GM12878 (cell line): ENCODE data around the gene SORCS2. TPM values are rescaled to one million over a fixed set of nuclear protein-coding genes. Genes with fewer than 3 reads are reported as not detected.

Source experiments
- ATAC-seq: fragments of 200-7000 bp; cut with Tn5 transposase; 3 replicates; pipeline ENCODE4 v1.9.1; 2020; ENCODE audit warnings: mild to moderate bottlenecking, moderate library complexity
- BruUV-seq: library from RNA; stranded (reverse); fragments of 400-500 nt; replicated peaks from 2 replicates; lab custom pipeline; 2021; lab: Mats Ljungman, UMichigan
- CTCF ChIA-PET: fragments of 300-600 bp; sonication (Branson Sonifier 250); formaldehyde crosslinking; extraction: SDS; loops from one replicate; lab custom pipeline; 2021; ENCODE audit warnings: inconsistent platforms; lab: Yijun Ruan, JAX
- POLR2A ChIA-PET: fragments of 350-600 bp; formaldehyde crosslinking; extraction: SDS; loops from one replicate; lab custom pipeline; 2021; ENCODE audit warnings: inconsistent platforms; lab: Charles Lee
- RAD21 ChIA-PET: fragments of 300-600 bp; sonication (Branson Sonifier 250); formaldehyde crosslinking; loops from one replicate; lab custom pipeline; 2023; ENCODE audit warnings: antibody characterized with exemption; ENCODE audit not compliant: unreplicated experiment; lab: Charles Lee
- SMC1A ChIA-PET: fragments of 300-600 bp; sonication (Branson Sonifier 250); formaldehyde crosslinking; loops from one replicate; lab custom pipeline; 2023; ENCODE audit not compliant: unreplicated experiment, uncharacterized antibody; lab: Charles Lee
- DNase-seq: peaks from one replicate; pipeline ENCODE4 v3.0.0-alpha.2; 2011; ENCODE audit warnings: low read depth, low spot score
- FAIRE-seq: peaks from 3 replicates; lab custom pipeline; 2011; peaks lifted over from hg19 to GRCh38; lab: Jason Lieb, UNC
- H2AFZ ChIP-seq: 2 replicates; pipeline ENCODE4 v1.6.0; 2011; ENCODE audit warnings: low read depth, low read length, control low read depth; ENCODE audit not compliant: control insufficient read depth
- H3K27ac ChIP-seq: 2 replicates; pipeline ENCODE4 v1.5.1; 2011; ENCODE audit warnings: control low read depth; ENCODE audit not compliant: control insufficient read depth, insufficient read depth
- H3K27me3 ChIP-seq, 2 experiments: replicated peaks in 1 of 2; 2 replicates each; pipeline versions ENCODE4 v1.6.0 to v1.6.1; 2011; ENCODE audit warnings: low read length in 1 of 2; ENCODE audit not compliant: control insufficient read depth in 2 of 2, insufficient read depth in 2 of 2
- H3K36me3 ChIP-seq, 2 experiments: 2 replicates each; pipeline ENCODE4 v1.5.1; 2011; ENCODE audit warnings: low read length in 1 of 2; ENCODE audit not compliant: control insufficient read depth in 2 of 2, insufficient read depth in 2 of 2
- H3K4me1 ChIP-seq: 2 replicates; pipeline ENCODE4 v1.6.1; 2011; ENCODE audit warnings: mild to moderate bottlenecking, low read length, moderate library complexity, mixed read lengths; ENCODE audit not compliant: control insufficient read depth, insufficient read depth
- H3K4me2 ChIP-seq: 2 replicates; pipeline ENCODE4 v1.6.0; 2011; ENCODE audit warnings: control low read depth; ENCODE audit not compliant: control insufficient read depth, insufficient read depth
- H3K4me3 ChIP-seq: fragments of 200-600 bp; sonication (generic); 2 replicates; pipeline ENCODE4 v1.5.1; 2016
- H3K79me2 ChIP-seq: 2 replicates; pipeline ENCODE4 v1.6.0; 2011; ENCODE audit warnings: low read length; ENCODE audit not compliant: control insufficient read depth, insufficient read depth
- H3K9ac ChIP-seq: 2 replicates; pipeline ENCODE4 v1.8.0; 2011; ENCODE audit warnings: low read length, control low read depth, mixed read lengths; ENCODE audit not compliant: control insufficient read depth, insufficient read depth
- H3K9me3 ChIP-seq: replicated peaks from 3 replicates; pipeline ENCODE4 v1.5.1; 2011; ENCODE audit warnings: mild to moderate bottlenecking, low read length; ENCODE audit not compliant: control insufficient read depth, insufficient read depth
- H4K20me1 ChIP-seq: 2 replicates; pipeline ENCODE4 v1.6.0; 2011; ENCODE audit not compliant: control insufficient read depth, insufficient read depth
- CEBPB ChIP-seq, 2 experiments: fragments of 150-350 bp in 1 of 2; IDR thresholded peaks; 2 replicates each; pipeline ENCODE4 v1.6.1; 2012 to 2014; ENCODE audit warnings: low read depth in 2 of 2, low read length in 2 of 2, borderline replicate concordance in 1 of 2, inconsistent platforms in 1 of 2
- CHD2 ChIP-seq: IDR thresholded peaks from 2 replicates; pipeline ENCODE4 v1.6.1; 2011; ENCODE audit warnings: low read depth, low read length, improper control_type of control experiment, borderline replicate concordance
- HDGF ChIP-seq: fragments of 450-650 bp; IDR thresholded peaks from 2 replicates; pipeline ENCODE4 v1.6.1; 2016; ENCODE audit warnings: antibody characterized with exemption
- SREBF1 ChIP-seq: IDR thresholded peaks from 2 replicates; pipeline ENCODE4 v1.6.1; 2012; ENCODE audit warnings: mild to moderate bottlenecking, low read length
- TARDBP ChIP-seq: IDR thresholded peaks from 2 replicates; pipeline ENCODE4 v1.6.1; 2016; ENCODE audit warnings: borderline replicate concordance
- WGBS: methylation state at CpG from one replicate; pipeline ENCODE4 v1.1.6; 2016; ENCODE audit warnings: low lambda C conversion rate; ENCODE audit not compliant: insufficient replicate concordance, insufficient coverage; ENCODE audit errors: missing lambda C conversion rate; 5-methylcytosine and 5-hydroxymethylcytosine counted together
- in situ Hi-C: fragments of 300-500 bp; cut with MboI; formaldehyde crosslinking; loops from 9 replicates; pipeline ENCODE4 v1.14.3; 2018; ENCODE audit warnings: mixed read lengths
- intact Hi-C: fragments of 100-400 bp; cut with micrococcal nuclease; formaldehyde crosslinking; loops from one replicate; pipeline ENCODE4 v1.14.2; 2022; ENCODE audit not compliant: unreplicated experiment
- polyA plus RNA-seq, 11 experiments: library from polyadenylated mRNA; depleted of rRNA in 4 of 11; unstranded in 6 of 11; stranded (reverse) in 5 of 11; fragments of >200 nt; fragmentation: Nextera tagmentation in 4 of 11; fragmentation: Illumina TruSeq in 1 of 11; extraction: Ambion mirVana in 4 of 11; extraction: Trizol in 1 of 11; gene quantifications; 1 replicate in 1 of 11; 2 replicates in 10 of 11; pipeline versions ENCODE4 v1.2.1 to v1.2.3, GENCODE V29; 2011 to 2016; ENCODE audit warnings: inconsistent platforms in 2 of 11, missing spikeins in 2 of 11, low read depth in 1 of 11
- total RNA-seq, 4 experiments: library from RNA; depleted of rRNA in 3 of 4; stranded (reverse); fragments of >200 nt in 3 of 4; fragmentation: Illumina TruSeq in 1 of 4; extraction: Trizol in 1 of 4; gene quantifications; 2 replicates each; pipeline versions ENCODE4 v1.2.1 to v1.2.3, GENCODE V29; 2013 to 2021
- TF ChIP-seq, protein P1 (sequence below): fragments of 450-650 bp; IDR thresholded peaks from 2 replicates; pipeline ENCODE4 v1.6.1; 2018; ENCODE audit warnings: borderline replicate concordance, mild to moderate bottlenecking; ENCODE audit not compliant: partially characterized antibody

Gene SORCS2
- total and polyA plus RNA-seq, 10 of the 15 experiments (the other 5 are each of a cell fraction or from before 2014, with no cell fraction given), result 0.01 to 0.15 (median 0.05) TPM; not detected in 5

DNA sequence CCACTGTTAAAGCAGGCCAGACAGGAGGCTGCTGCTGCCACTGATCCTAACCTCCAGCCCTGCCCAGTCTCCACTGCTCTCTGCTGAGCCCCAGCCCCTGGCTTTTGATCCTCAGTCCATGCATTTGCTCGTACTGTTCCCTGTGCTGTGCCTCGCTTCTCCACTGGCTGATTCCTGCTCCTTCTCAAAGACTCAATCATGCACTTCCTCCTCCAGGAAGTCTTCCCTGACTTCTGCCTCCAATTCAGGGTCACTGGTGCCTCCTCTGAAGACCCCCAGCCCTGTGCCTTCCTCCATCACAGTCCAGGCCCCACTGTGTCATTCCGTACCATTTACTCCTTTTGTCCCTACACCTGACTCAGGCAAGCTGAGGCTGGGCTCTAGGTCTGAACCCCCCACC is 473.0 kb downstream of the SORCS2 start:
- Histone ChIP-seq H3K27ac (no peak overlapping the region), H3K4me1 (no peaks in the 10 kb centered on the region), H3K4me3 (no peak overlapping the region), H3K79me2 (no peaks in the 10 kb centered on the region), H3K9me3 (no peaks in the 10 kb centered on the region), H4K20me1 (no peaks in the 10 kb centered on the region), H3K27me3 (no peaks in the 10 kb centered on the region), H3K36me3 (no peaks in the 10 kb centered on the region), H3K9ac (no peak overlapping the region), H3K4me2 (no peak overlapping the region), H2AFZ (no peak overlapping the region)
- in situ Hi-C loops (no loop called here), intact Hi-C loops (no loop called here)
- 19% methylated on average over 3 of the region's 3 CpGs for WGBS
- no TSS peak for BruUV-seq
- ChIA-PET CTCF (no interaction called here), SMC1A (no interaction called here), RAD21 (no interaction called here), POLR2A (no interaction called here)
- TF ChIP-seq CEBPB (IDR thresholded peaks at IDR 0.05; ENCODE audit: borderline replicate concordance in 1 of 2, low read depth in 2 of 2, low read length in 2 of 2) (no peak), SREBF1 (no peak), CHD2 (no peak), HDGF (no peak)
- TF ChIP-seq, protein P1, sequence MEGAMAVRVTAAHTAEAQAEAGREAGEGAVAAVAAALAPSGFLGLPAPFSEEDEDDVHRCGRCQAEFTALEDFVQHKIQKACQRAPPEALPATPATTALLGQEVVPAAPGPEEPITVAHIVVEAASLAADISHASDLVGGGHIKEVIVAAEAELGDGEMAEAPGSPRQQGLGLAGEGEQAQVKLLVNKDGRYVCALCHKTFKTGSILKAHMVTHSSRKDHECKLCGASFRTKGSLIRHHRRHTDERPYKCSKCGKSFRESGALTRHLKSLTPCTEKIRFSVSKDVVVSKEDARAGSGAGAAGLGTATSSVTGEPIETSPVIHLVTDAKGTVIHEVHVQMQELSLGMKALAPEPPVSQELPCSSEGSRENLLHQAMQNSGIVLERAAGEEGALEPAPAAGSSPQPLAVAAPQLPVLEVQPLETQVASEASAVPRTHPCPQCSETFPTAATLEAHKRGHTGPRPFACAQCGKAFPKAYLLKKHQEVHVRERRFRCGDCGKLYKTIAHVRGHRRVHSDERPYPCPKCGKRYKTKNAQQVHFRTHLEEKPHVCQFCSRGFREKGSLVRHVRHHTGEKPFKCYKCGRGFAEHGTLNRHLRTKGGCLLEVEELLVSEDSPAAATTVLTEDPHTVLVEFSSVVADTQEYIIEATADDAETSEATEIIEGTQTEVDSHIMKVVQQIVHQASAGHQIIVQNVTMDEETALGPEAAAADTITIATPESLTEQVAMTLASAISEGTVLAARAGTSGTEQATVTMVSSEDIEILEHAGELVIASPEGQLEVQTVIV, result no peak
- ATAC-seq, result no peak
- DNase-seq, result no peak
- no peak for FAIRE-seq

DNA sequence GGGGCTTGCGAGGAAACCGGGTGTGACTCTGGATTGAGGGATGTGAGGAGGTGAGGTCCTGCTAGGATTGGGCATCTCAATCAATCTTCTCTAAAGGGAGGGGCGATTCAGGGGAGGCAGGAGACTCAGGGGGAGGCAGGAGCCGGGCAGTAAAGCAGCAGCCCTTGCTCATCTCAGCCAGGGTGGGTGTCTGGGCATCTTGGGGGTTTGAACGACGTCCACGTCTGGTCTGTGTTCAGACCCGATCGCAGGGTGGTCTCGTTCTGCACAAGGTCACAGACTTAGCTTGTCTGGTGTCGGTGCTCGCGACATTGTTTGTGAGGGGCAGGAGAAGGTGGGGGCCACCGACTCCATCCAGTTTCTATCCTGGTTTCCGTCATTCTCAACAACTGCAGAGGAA is 473.7 kb downstream of the SORCS2 start:
- H3K4me3 ChIP-seq, result no peak overlapping the region
- H3K79me2 ChIP-seq, result no peaks in the 10 kb centered on the region
- H3K4me1 ChIP-seq, result no peaks in the 10 kb centered on the region
- no peak for FAIRE-seq
- no peak for ATAC-seq
- intact Hi-C loops (no loop called here), in situ Hi-C loops (no loop called here)
- POLR2A ChIA-PET, result no interaction called here
- no peaks in the 10 kb centered on the region for H3K9me3 ChIP-seq
- DNase-seq, result no peak
- H3K27ac ChIP-seq, result no peak overlapping the region
- H3K36me3 ChIP-seq, result no peaks in the 10 kb centered on the region
- no peaks in the 10 kb centered on the region for H3K27me3 ChIP-seq
- H4K20me1 ChIP-seq, result no peaks in the 10 kb centered on the region
- WGBS, result 37% methylated on average over 14 of the region's 15 CpGs
- H2AFZ ChIP-seq, result no peak overlapping the region
- no peak for TF ChIP-seq TARDBP
- CTCF ChIA-PET, result no interaction called here
- SMC1A ChIA-PET, result no interaction called here
- no peak overlapping the region for H3K4me2 ChIP-seq
- no TSS peak for BruUV-seq
- RAD21 ChIA-PET, result no interaction called here
- no peak overlapping the region for H3K9ac ChIP-seq
